ENCODE results near the gene PIP5K1B. TPM values are rescaled to one million over a fixed set of nuclear protein-coding genes. Genes with fewer than 3 reads are reported as not detected.

Gene PIP5K1B
- total RNA-seq, 1 experiment from 2014 or later: not detected

- H3K27me3 ChIP-seq (ENCODE audit: control insufficient read depth, insufficient read depth, low read length): no peaks in the 10 kb centered on the region
- no peaks in the 10 kb centered on the region for H3K36me3 ChIP-seq (ENCODE audit: control insufficient read depth, insufficient read depth, low read length)
- TF ChIP-seq REST (IDR thresholded peaks at IDR 0.05; ENCODE audit: insufficient read depth in 1 of 2, low read depth in 2 of 2, low read length in 1 of 2): no peak
- no peak for TF ChIP-seq TCF7L2 (IDR thresholded peaks at IDR 0.05; ENCODE audit: low read depth, low read length)
- no peak for TF ChIP-seq SIN3A (IDR thresholded peaks at IDR 0.05; ENCODE audit: borderline replicate concordance, insufficient read depth, low read depth, low read length)
- TF ChIP-seq POLR2AphosphoS5 (IDR thresholded peaks at IDR 0.05; ENCODE audit: low read depth, low read length): no peak
- TF ChIP-seq CTCF (IDR thresholded peaks at IDR 0.05): no peak
- H3K4me3 ChIP-seq (ENCODE audit: low read depth in 2 of 2, low read length in 2 of 2): no peak overlapping the region
- ChIA-PET CTCF (no interaction called here), POLR2A (no interaction called here)
- in situ Hi-C loops (cut with HindIII; ENCODE audit: low pct_unique_long_range_greater_than_20kb, low sequenced_read_pairs) (no loop called here), intact Hi-C loops (cut with micrococcal nuclease; ENCODE audit: unreplicated experiment) (no loop called here)
- no peak for ATAC-seq
- peak; percentile 5 for DNase-seq (ENCODE audit: low read depth, low spot score)
- no peaks in the 10 kb centered on the region for H3K4me1 ChIP-seq (ENCODE audit: control insufficient read depth, insufficient read depth, low read length)
- no peaks in the 10 kb centered on the region for H3K9me3 ChIP-seq (ENCODE audit: control insufficient read depth, insufficient read depth, low read depth, low read length)
- no TSS peak for BruUV-seq (replicated peaks)
- H3K27ac ChIP-seq (ENCODE audit: low read length): no peak overlapping the region
These were observed 35.5 kb downstream of the PIP5K1B start for GRCh38 chr9:68740561-68740960.

GRCh38 chr9:68741234-68741633, 36.2 kb downstream of the PIP5K1B start:
- in situ Hi-C loops (cut with HindIII; ENCODE audit: low pct_unique_long_range_greater_than_20kb, low sequenced_read_pairs): no loop called here
- intact Hi-C loops (cut with micrococcal nuclease; ENCODE audit: unreplicated experiment): no loop called here
- DNase-seq (ENCODE audit: low read depth, low spot score) (no peak), ATAC-seq (no peak)
- Histone ChIP-seq H3K27ac (ENCODE audit: low read length) (no peak overlapping the region), H3K4me1 (ENCODE audit: control insufficient read depth, insufficient read depth, low read length) (no peaks in the 10 kb centered on the region), H3K27me3 (ENCODE audit: control insufficient read depth, insufficient read depth, low read length) (no peaks in the 10 kb centered on the region), H3K36me3 (ENCODE audit: control insufficient read depth, insufficient read depth, low read length) (no peaks in the 10 kb centered on the region), H3K9me3 (ENCODE audit: control insufficient read depth, insufficient read depth, low read depth, low read length) (no peaks in the 10 kb centered on the region), H3K4me3 (ENCODE audit: low read depth in 2 of 2, low read length in 2 of 2) (no peak overlapping the region)
- CTCF ChIA-PET: no interaction called here
- BruUV-seq (replicated peaks): no TSS peak
- no peak for TF ChIP-seq SIN3A (IDR thresholded peaks at IDR 0.05; ENCODE audit: borderline replicate concordance, insufficient read depth, low read depth, low read length)
- TF ChIP-seq REST (IDR thresholded peaks at IDR 0.05; ENCODE audit: insufficient read depth in 1 of 2, low read depth in 2 of 2, low read length in 1 of 2): no peak
- no peak for TF ChIP-seq TCF7L2 (IDR thresholded peaks at IDR 0.05; ENCODE audit: low read depth, low read length)
- TF ChIP-seq POLR2AphosphoS5 (IDR thresholded peaks at IDR 0.05; ENCODE audit: low read depth, low read length): no peak
- TF ChIP-seq CTCF (IDR thresholded peaks at IDR 0.05): no peak
- POLR2A ChIA-PET: no interaction called here
